ENCODE results near the gene PSMB7. TPM values are rescaled to one million over a fixed set of nuclear protein-coding genes. Genes with fewer than 3 reads are reported as not detected.

PSMB7 gene
- total and polyA plus RNA-seq, 2 of the 4 experiments (the other 2 are of a cell fraction): 340 to 430 TPM

DNA sequence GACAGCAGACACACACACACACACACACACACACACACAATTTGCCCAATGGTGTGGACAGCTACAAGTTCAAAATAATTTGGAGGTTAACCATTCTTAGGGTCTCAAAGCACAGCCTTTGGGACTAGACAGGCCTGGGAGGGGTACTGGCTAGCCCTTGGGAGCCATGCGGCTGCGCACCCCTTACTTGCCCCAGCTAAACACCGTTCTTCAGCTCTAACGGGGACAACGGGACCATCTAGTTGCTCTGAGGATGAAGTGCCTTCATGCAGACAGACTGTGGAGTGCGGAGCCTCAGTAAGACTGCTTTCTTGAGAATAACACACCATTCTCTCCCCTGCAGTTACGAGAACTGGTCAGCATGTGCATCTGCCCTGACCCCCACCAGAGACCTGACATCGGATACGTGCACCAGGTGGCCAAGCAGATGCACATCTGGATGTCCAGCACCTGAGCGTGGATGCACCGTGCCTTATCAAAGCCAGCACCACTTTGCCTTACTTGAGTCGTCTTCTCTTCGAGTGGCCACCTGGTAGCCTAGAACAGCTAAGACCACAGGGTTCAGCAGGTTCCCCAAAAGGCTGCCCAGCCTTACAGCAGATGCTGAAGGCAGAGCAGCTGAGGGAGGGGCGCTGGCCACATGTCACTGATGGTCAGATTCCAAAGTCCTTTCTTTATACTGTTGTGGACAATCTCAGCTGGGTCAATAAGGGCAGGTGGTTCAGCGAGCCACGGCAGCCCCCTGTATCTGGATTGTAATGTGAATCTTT lies 64.6 kb downstream of the PSMB7 start:
- Histone ChIP-seq H4K8ac (ENCODE audit: low read depth in 2 of 2, low read length in 2 of 2) (no peak overlapping the region), H3K27ac (ENCODE audit: insufficient read depth, low read length) (no peak overlapping the region), H3K4me3 (ENCODE audit: insufficient read depth, low read depth, low read length) (no peak overlapping the region), H3K56ac (ENCODE audit: extremely low read depth, insufficient read depth, low read length) (no peak overlapping the region), H2AK5ac (ENCODE audit: low read depth, low read length) (no peak overlapping the region), H3K9ac (ENCODE audit: low read depth, low read length) (no peak overlapping the region), H3K27me3 (ENCODE audit: control insufficient read depth, insufficient read depth, low read length) (no peaks in the 10 kb centered on the region), H2AFZ (replicated peaks; ENCODE audit: low read length, poor library complexity) (peak overlapping the region; percentile 21), H3K18ac (ENCODE audit: low read depth, low read length) (no peak overlapping the region), H4K91ac (ENCODE audit: insufficient read depth, low read depth, low read length) (no peak overlapping the region), H3K4me1 (ENCODE audit: control insufficient read depth, insufficient read depth, low read length) (peaks cover 12% of the 10 kb centered on the region), H2BK120ac (ENCODE audit: low read depth, low read length) (no peak overlapping the region), H3K4me2 (ENCODE audit: low read depth, low read length) (no peak overlapping the region), H4K20me1 (ENCODE audit: insufficient read depth, low read length) (peaks cover 48% of the 10 kb centered on the region), H2AK9ac (replicated peaks; ENCODE audit: low read depth, low read length, poor library complexity) (no peak overlapping the region), H3K4ac (ENCODE audit: low read depth, low read length) (no peak overlapping the region), H3K9me3 (ENCODE audit: control insufficient read depth, insufficient read depth, low read length) (no peaks in the 10 kb centered on the region), H2BK15ac (ENCODE audit: low read depth, low read length) (no peak overlapping the region), H4K5ac (ENCODE audit: low read depth, low read length) (no peak overlapping the region), H3K14ac (replicated peaks; ENCODE audit: low read depth, low read length) (no peak overlapping the region), H3K23ac (ENCODE audit: low read depth, low read length) (no peak overlapping the region), H3K36me3 (ENCODE audit: control insufficient read depth, insufficient read depth, low read length) (peaks cover 90% of the 10 kb centered on the region), H2BK5ac (ENCODE audit: low read depth, low read length, poor library complexity, severe bottlenecking) (no peak overlapping the region), H2BK20ac (ENCODE audit: low read depth, low read length) (no peak overlapping the region), H3K79me1 (ENCODE audit: low read depth in 1 of 2, low read length in 2 of 2) (peaks cover 28 to 78% of the 10 kb centered on the region in 2 experiments), H3K9me1 (ENCODE audit: insufficient read depth, low read length) (peaks cover 21% of the 10 kb centered on the region)
- no peak for TF ChIP-seq RCOR1 (IDR thresholded peaks at IDR 0.05; ENCODE audit: insufficient replicate concordance, low read length)
- TF ChIP-seq CEBPB (IDR thresholded peaks at IDR 0.05; ENCODE audit: low read depth, low read length): no peak
- no peak for TF ChIP-seq SMC3 (IDR thresholded peaks at IDR 0.05; ENCODE audit: low read depth, low read length)
- no peak for TF ChIP-seq POLR2A (IDR thresholded peaks at IDR 0.05; ENCODE audit: low read depth, low read length)
- no peak for TF ChIP-seq MAZ (IDR thresholded peaks at IDR 0.05; ENCODE audit: borderline replicate concordance, low read depth, low read length)
- TF ChIP-seq RAD21 (IDR thresholded peaks at IDR 0.05; ENCODE audit: low read length): no peak
- in situ Hi-C loops (cut with MboI; ENCODE audit: low sequenced_read_pairs): no loop called here
- dilution Hi-C loops (cut with HindIII; ENCODE audit: low sequenced_read_pairs, unreplicated experiment): no loop called here
- DNase-seq (no peak), ATAC-seq (ENCODE audit: low read depth) (no peak)
- WGBS, 2 experiments (ENCODE audit: extremely low coverage in 2 of 2, insufficient read length in 1 of 2): 94% methylated on average over 13 of the region's 16 CpGs; no CpG with 5 or more reads in 1 of the 2 experiments
- CTCF ChIA-PET: no interaction called here
- BruUV-seq (replicated peaks): no TSS peak
- POLR2A ChIA-PET (ENCODE audit: unreplicated experiment): no interaction called here
- intact Hi-C loops (cut with micrococcal nuclease): no loop called here
